Measurements from ENCODE around the gene PRR36.
"Not testable (repeated sequence)": the region's sequence is repeated elsewhere in the genome, so short reads cannot be mapped to it uniquely, and the experiment has no call there.

DNA sequence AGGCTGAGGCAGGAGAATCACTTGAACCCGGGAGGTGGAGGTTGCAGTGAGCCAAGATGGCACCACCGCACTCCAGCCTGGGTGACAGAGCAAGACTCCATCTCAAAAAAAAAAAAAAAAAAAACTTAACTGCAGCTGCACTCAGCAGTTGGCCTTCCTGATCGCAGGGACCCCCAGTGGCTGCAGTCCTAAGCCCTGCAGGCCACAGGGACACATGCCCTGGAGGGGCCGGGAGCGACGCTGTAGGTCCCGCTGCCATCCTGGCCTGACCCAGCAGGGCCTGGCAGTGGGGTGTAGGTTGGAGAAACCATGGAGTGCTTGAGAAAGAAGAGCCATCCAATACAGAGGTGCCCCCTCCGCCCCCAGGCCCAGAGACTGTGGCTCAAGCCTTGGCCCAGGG lies 15.1 kb downstream of the PRR36 start:
- TF ChIP-seq, protein P1, sequence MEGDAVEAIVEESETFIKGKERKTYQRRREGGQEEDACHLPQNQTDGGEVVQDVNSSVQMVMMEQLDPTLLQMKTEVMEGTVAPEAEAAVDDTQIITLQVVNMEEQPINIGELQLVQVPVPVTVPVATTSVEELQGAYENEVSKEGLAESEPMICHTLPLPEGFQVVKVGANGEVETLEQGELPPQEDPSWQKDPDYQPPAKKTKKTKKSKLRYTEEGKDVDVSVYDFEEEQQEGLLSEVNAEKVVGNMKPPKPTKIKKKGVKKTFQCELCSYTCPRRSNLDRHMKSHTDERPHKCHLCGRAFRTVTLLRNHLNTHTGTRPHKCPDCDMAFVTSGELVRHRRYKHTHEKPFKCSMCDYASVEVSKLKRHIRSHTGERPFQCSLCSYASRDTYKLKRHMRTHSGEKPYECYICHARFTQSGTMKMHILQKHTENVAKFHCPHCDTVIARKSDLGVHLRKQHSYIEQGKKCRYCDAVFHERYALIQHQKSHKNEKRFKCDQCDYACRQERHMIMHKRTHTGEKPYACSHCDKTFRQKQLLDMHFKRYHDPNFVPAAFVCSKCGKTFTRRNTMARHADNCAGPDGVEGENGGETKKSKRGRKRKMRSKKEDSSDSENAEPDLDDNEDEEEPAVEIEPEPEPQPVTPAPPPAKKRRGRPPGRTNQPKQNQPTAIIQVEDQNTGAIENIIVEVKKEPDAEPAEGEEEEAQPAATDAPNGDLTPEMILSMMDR (IDR thresholded peaks at IDR 0.05 in 8 of 11, conservative IDR thresholded peaks at IDR 0.05 in 3 of 11): not testable (repeated sequence)
- TF ChIP-seq POLR2AphosphoS5, POLR2A (IDR thresholded peaks at IDR 0.05): not testable (repeated sequence)
